H1 (cell line): Measurements from ENCODE around the gene DPF3. TPM values are rescaled to one million over a fixed set of nuclear protein-coding genes. Genes with fewer than 3 reads are reported as not detected.

ENCODE experiments used
- ASH2L ChIP-seq: fragments of 200-600, 300-600 bp; sonication (generic); IDR thresholded peaks from one replicate; pipeline ENCODE4 v1.7.1; 2017; ENCODE audit warnings: low read length
- CEBPB ChIP-seq: IDR thresholded peaks from 2 replicates; pipeline ENCODE4 v1.6.1; 2012; ENCODE audit warnings: low read depth, low read length
- EGR1 ChIP-seq: IDR thresholded peaks from 2 replicates; pipeline ENCODE4 v1.6.1; 2011; ENCODE audit warnings: low read depth, low read length, borderline replicate concordance
- polyA plus RNA-seq, 7 experiments: library from polyadenylated mRNA; depleted of rRNA in 3 of 7; stranded (reverse) in 5 of 7; unstranded in 2 of 7; fragments of >200 nt in 5 of 7; fragments of 200-250 nt in 2 of 7; gene quantifications; 1 replicate in 5 of 7; 2 replicates in 1 of 7; 4 replicates in 1 of 7; pipeline versions ENCODE4 v1.2.1 to v1.2.3, GENCODE V29; 2011 to 2013; ENCODE audit warnings: missing spikeins in 2 of 7, mixed read lengths in 2 of 7
- total RNA-seq: library from RNA; stranded (reverse); fragmentation: NEBNext Ultra II Directional; extraction: Animal tissue kit (Norgen Biotek cat#: 25700); gene quantifications from 2 replicates; pipeline ENCODE4 v1.2.1, GENCODE V29; 2021

DPF3 gene
- total and polyA plus RNA-seq, 2 of the 8 experiments (the other 6 are each of a cell fraction or from before 2014, with no cell fraction given): 0.19 TPM; not detected in 1

DNA sequence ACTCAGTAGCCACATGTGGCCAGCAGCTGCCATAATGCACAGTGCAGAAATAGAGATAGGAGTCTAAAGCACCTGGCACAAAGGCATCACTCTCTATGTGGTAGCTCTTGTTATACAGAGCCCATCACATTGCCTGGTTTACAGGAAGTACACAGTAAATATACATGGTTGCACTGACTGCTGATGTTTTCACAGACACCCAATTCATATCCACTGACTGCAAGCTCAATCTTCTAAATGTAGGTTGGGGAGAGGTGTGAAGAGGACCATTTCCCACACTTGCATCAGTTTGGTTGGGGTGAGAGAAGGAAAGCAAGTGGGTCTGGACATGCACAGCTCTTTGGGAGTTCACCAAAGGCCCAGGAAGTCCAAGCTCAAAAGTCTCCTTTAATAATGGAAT lies 172.8 kb downstream of the DPF3 start (continued):
- TF ChIP-seq EGR1 (no peak), ASH2L (no peak), CEBPB (no peak)
- TF ChIP-seq, all 59 proteins: peak for 0
